HepG2 (cell line): Measurements from ENCODE around the gene CBLB. TPM values are rescaled to one million over a fixed set of nuclear protein-coding genes. Genes with fewer than 3 reads are reported as not detected.

Source experiments
- ATAC-seq: fragments of 200-7000 bp; cut with Tn5 transposase; 3 replicates; pipeline ENCODE4 v1.9.1; 2020; ENCODE audit warnings: mild to moderate bottlenecking, moderate library complexity
- BruUV-seq: library from RNA; stranded (reverse); fragments of 400-500 nt; replicated peaks from 2 replicates; lab custom pipeline; 2021; lab: Mats Ljungman, UMichigan
- CTCF ChIA-PET: fragments of 300-600 bp; formaldehyde crosslinking; extraction: SDS; loops from one replicate; lab custom pipeline; 2021; ENCODE audit warnings: low total read pairs, inconsistent platforms, low intra/inter-chr PET ratio; lab: Yijun Ruan, JAX
- POLR2A ChIA-PET: fragments of 350-600 bp; sonication (Branson Sonifier 250); formaldehyde crosslinking; loops from one replicate; lab custom pipeline; 2020; ENCODE audit warnings: antibody characterized with exemption, inconsistent platforms; lab: Yijun Ruan, JAX
- DNase-seq: peaks from one replicate; pipeline ENCODE4 v3.0.0-alpha.2; 2015; ENCODE audit warnings: low spot score
- FAIRE-seq: peaks from 3 replicates; lab custom pipeline; 2011; peaks lifted over from hg19 to GRCh38; lab: Jason Lieb, UNC
- H2AFZ ChIP-seq: one replicate; pipeline ENCODE4 v1.6.1; 2011; ENCODE audit warnings: low read length, inconsistent platforms
- H3K27ac ChIP-seq: fragments of 300-600 bp; 3 replicates; pipeline ENCODE4 v1.8.0; 2011; ENCODE audit warnings: mixed run types, mild to moderate bottlenecking, mixed read lengths, low read length, inconsistent platforms; ENCODE audit not compliant: insufficient read depth; ENCODE audit errors: extremely low read length
- H3K27me3 ChIP-seq, 2 experiments: fragments of 200-600 bp in 1 of 2; 2 replicates in 1 of 2; 3 replicates in 1 of 2; pipeline versions ENCODE4 v1.6.0 to v1.8.0; 2011; ENCODE audit warnings: low read length in 2 of 2, mild to moderate bottlenecking in 2 of 2, moderate library complexity in 2 of 2, inconsistent platforms in 1 of 2; ENCODE audit not compliant: insufficient read depth in 2 of 2, control insufficient read depth in 1 of 2
- H3K36me3 ChIP-seq, 2 experiments: fragments of 200-600 bp in 1 of 2; replicated peaks in 1 of 2; 2 replicates in 1 of 2; 3 replicates in 1 of 2; pipeline versions ENCODE4 v1.5.1 to v1.8.0; 2011; ENCODE audit warnings: low read length in 2 of 2, inconsistent platforms in 1 of 2; ENCODE audit not compliant: insufficient read depth in 2 of 2, control insufficient read depth in 1 of 2
- H3K4me1 ChIP-seq: 2 replicates; pipeline ENCODE4 v1.5.1; 2012; ENCODE audit warnings: low read length, inconsistent platforms; ENCODE audit not compliant: insufficient read depth
- H3K4me2 ChIP-seq: 2 replicates; pipeline ENCODE4 v1.6.0; 2011; ENCODE audit warnings: low read depth, low read length, inconsistent platforms
- H3K4me3 ChIP-seq, 3 experiments: fragments of 200-600 bp in 1 of 3; sonication (generic), shearing (Covaris generic) in 1 of 3; replicated peaks in 1 of 3; 2 replicates each; pipeline ENCODE4 v1.5.1; 2011 to 2016; ENCODE audit warnings: low read length in 3 of 3, inconsistent platforms in 2 of 3, low read depth in 2 of 3, mild to moderate bottlenecking in 2 of 3, control low read depth in 1 of 3, mixed read lengths in 1 of 3; ENCODE audit not compliant: insufficient read depth in 1 of 3
- H3K79me2 ChIP-seq: one replicate; pipeline ENCODE4 v1.6.1; 2011; ENCODE audit warnings: low read length, inconsistent platforms; ENCODE audit not compliant: insufficient read depth
- H3K9ac ChIP-seq: 2 replicates; pipeline ENCODE4 v1.6.0; 2011; ENCODE audit warnings: mild to moderate bottlenecking, low read depth, low read length, inconsistent platforms; ENCODE audit not compliant: insufficient read depth
- H3K9me3 ChIP-seq: 2 replicates; pipeline ENCODE4 v1.5.1; 2012; ENCODE audit warnings: mild to moderate bottlenecking, low read length
- H4K20me1 ChIP-seq: 2 replicates; pipeline ENCODE4 v1.6.0; 2011; ENCODE audit warnings: inconsistent platforms, mild to moderate bottlenecking, low read length, moderate library complexity; ENCODE audit not compliant: insufficient read depth
- CTCF ChIP-seq: sonication (generic); formaldehyde crosslinking; IDR thresholded peaks from 2 replicates; pipeline ENCODE4 v1.5.0; 2020; ENCODE audit warnings: mild to moderate bottlenecking, missing genetic modification reagents, moderate library complexity
- FOSL2 ChIP-seq: sonication (generic); formaldehyde crosslinking; IDR thresholded peaks from 2 replicates; pipeline ENCODE4 v1.4.0; 2020; ENCODE audit warnings: missing genetic modification reagents
- MATR3 ChIP-seq: sonication (generic); formaldehyde crosslinking; IDR thresholded peaks from 2 replicates; pipeline ENCODE4 v1.4.0; 2020; ENCODE audit warnings: missing genetic modification reagents
- POGZ ChIP-seq: sonication (generic); formaldehyde crosslinking; IDR thresholded peaks from 2 replicates; pipeline ENCODE4 v1.4.0; 2020; ENCODE audit warnings: mild to moderate bottlenecking, missing genetic modification reagents
- STAG1 ChIP-seq: sonication (generic); formaldehyde crosslinking; IDR thresholded peaks from 2 replicates; pipeline ENCODE4 v1.4.0; 2020; ENCODE audit warnings: missing genetic modification reagents
- ZHX1 ChIP-seq: sonication (generic); formaldehyde crosslinking; IDR thresholded peaks from 2 replicates; pipeline ENCODE4 v1.8.1; 2022; ENCODE audit warnings: low read depth, mild to moderate bottlenecking, missing genetic modification reagents
- ZNF333 ChIP-seq: sonication (generic); formaldehyde crosslinking; IDR thresholded peaks from 2 replicates; pipeline ENCODE4 v1.4.0; 2020; ENCODE audit warnings: mild to moderate bottlenecking, missing genetic modification reagents, borderline replicate concordance
- ZNF414 ChIP-seq: sonication (generic); formaldehyde crosslinking; IDR thresholded peaks from 2 replicates; pipeline ENCODE4 v1.5.0; 2020; ENCODE audit warnings: missing genetic modification reagents
- ZNF646 ChIP-seq: sonication (generic); formaldehyde crosslinking; IDR thresholded peaks from 2 replicates; pipeline ENCODE4 v1.9.0; 2021; ENCODE audit warnings: mild to moderate bottlenecking, missing genetic modification reagents
- ZNF784 ChIP-seq: sonication (generic); formaldehyde crosslinking; IDR thresholded peaks from 2 replicates; pipeline ENCODE4 v1.5.1; 2020; ENCODE audit warnings: missing genetic modification reagents, mild to moderate bottlenecking, borderline replicate concordance
- ZNF790 ChIP-seq: sonication (generic); formaldehyde crosslinking; IDR thresholded peaks from 2 replicates; pipeline ENCODE4 v1.8.0; 2022; ENCODE audit warnings: missing genetic modification reagents, mild to moderate bottlenecking, borderline replicate concordance
- WGBS: methylation state at CpG from one replicate; pipeline ENCODE4 v1.1.6; 2017; ENCODE audit warnings: low lambda C conversion rate; 5-methylcytosine and 5-hydroxymethylcytosine counted together
- in situ Hi-C: cut with HindIII; loops from 2 replicates; pipeline ENCODE4 v1.10.0; 2017; ENCODE audit warnings: low pct_unique_long_range_greater_than_20kb; ENCODE audit not compliant: extremely low pct_ligation_motif_present
- intact Hi-C: fragments of 100-400 bp; cut with micrococcal nuclease; formaldehyde crosslinking; loops from one replicate; pipeline ENCODE4 v1.10.0; 2022; ENCODE audit not compliant: unreplicated experiment
- polyA plus RNA-seq, 8 experiments: library from polyadenylated mRNA; depleted of rRNA in 3 of 8; stranded (reverse) in 7 of 8; unstranded in 1 of 8; fragments of >200 nt; fragmentation: Illumina TruSeq in 4 of 8; extraction: Trizol in 4 of 8; gene quantifications; 2 replicates each; pipeline versions ENCODE4 v1.2.1 to v1.2.3, GENCODE V29; 2011 to 2016; ENCODE audit warnings: low read depth in 4 of 8, missing spikeins in 1 of 8, mixed read lengths in 1 of 8; ENCODE audit not compliant: insufficient read depth in 1 of 8
- total RNA-seq, 5 experiments: library from RNA; depleted of rRNA; stranded (reverse); fragments of >200 nt; fragmentation: Illumina TruSeq; extraction: Trizol; gene quantifications; 2 replicates each; pipeline ENCODE4 v1.2.3, GENCODE V29; 2016; ENCODE audit warnings: low read depth in 1 of 5

The CBLB gene
- total and polyA plus RNA-seq, 2 of the 13 experiments (the other 11 are each of a cell fraction or from before 2014, with no cell fraction given) = 9.8 to 16.4 TPM

- ChIA-PET CTCF (no interaction called here), POLR2A (no interaction called here)
- Histone ChIP-seq H3K9me3 (no peaks in the 10 kb centered on the region), H3K4me3 (no peak overlapping the region), H3K36me3 (no peaks in the 10 kb centered on the region), H3K4me2 (no peak overlapping the region), H3K27me3 (no peaks in the 10 kb centered on the region), H4K20me1 (no peaks in the 10 kb centered on the region), H3K79me2 (no peaks in the 10 kb centered on the region), H3K27ac (no peak overlapping the region), H3K4me1 (peaks cover 10% of the 10 kb centered on the region), H3K9ac (no peak overlapping the region), H2AFZ (no peak overlapping the region)
- ATAC-seq = no peak
- FAIRE-seq = no peak
- BruUV-seq = no TSS peak
- intact Hi-C loops (no loop called here), in situ Hi-C loops (no loop called here)
- WGBS = 28% methylated on average over 2 of the region's 2 CpGs
- no peak for DNase-seq
- TF ChIP-seq FOSL2 (no peak), CTCF (CRISPR knock-in tag) (peak; percentile 23; the same call in 1 of the 2 replicates), ZHX1 (CRISPR knock-in tag) (no peak), ZNF414 (CRISPR knock-in tag) (no peak), MATR3 (no peak), ZNF790 (CRISPR knock-in tag) (no peak), STAG1 (CRISPR knock-in tag) (peak; percentile 60), ZNF646 (CRISPR knock-in tag) (no peak), ZNF333 (CRISPR knock-in tag) (no peak), POGZ (CRISPR knock-in tag) (no peak), ZNF784 (CRISPR knock-in tag) (no peak)
Measured at GRCh38 chr3:105686278-105686897, 182.4 kb downstream of the CBLB start.
